ENCODE results near the gene FXYD5.

- TF ChIP-seq EZH2 (optimal IDR thresholded peaks at IDR 0.05; ENCODE audit: low read depth, low read length) (no peak), CTCF (IDR thresholded peaks at IDR 0.05; ENCODE audit: low read length) (no peak)
Observed at GRCh38 chr19:35115177-35115951, 39.2 kb upstream of the FXYD5 start, which contains the start of gene FXYD3.

Data from MM.1S (cell line).